GM19239 (cell line): ENCODE results near the gene CLEC1B.
"Not testable (repeated sequence)": the region's sequence is repeated elsewhere in the genome, so short reads cannot be mapped to it uniquely, and the experiment has no call there.

Experiments used
- DNase-seq: peaks from one replicate; pipeline ENCODE4 v3.0.0; 2011; ENCODE audit warnings: low spot score; ENCODE audit not compliant: insufficient read length
- FAIRE-seq: peaks from 2 replicates; lab custom pipeline; 2011; peaks lifted over from hg19 to GRCh38; lab: Jason Lieb, UNC

CLEC1B gene

GRCh38 chr12:9999016-9999415, at the start of gene CLEC1B:
TSS of gene CLEC1B (minus strand) at chr12:9999121. CDS start at chr12:9999100, 21 bp downstream.
- DNase-seq (no peak), FAIRE-seq (no peak)

- no peak for FAIRE-seq
- no peak for DNase-seq
Measured at GRCh38 chr12:10048526-10048925, 49.6 kb upstream of the CLEC1B start.

GRCh38 chr12:10042167-10042566, 43.2 kb upstream of the CLEC1B start:
- DNase-seq: no peak
- peak; percentile 4 for FAIRE-seq

GRCh38 chr12:10033783-10034545, 35.0 kb upstream of the CLEC1B start:
- FAIRE-seq: no peak
- DNase-seq: no peak

- no peak for DNase-seq
- no peak for FAIRE-seq
Measured at GRCh38 chr12:10031771-10032175, 32.9 kb upstream of the CLEC1B start.

GRCh38 chr12:10031321-10031720, 32.4 kb upstream of the CLEC1B start:
- FAIRE-seq (no peak), DNase-seq (no peak)

GRCh38 chr12:10030446-10030845, 31.5 kb upstream of the CLEC1B start, which contains the start of gene CLEC9A:
TSS of gene CLEC9A (plus strand) at chr12:10030682. CDS start at chr12:10052688, 22,006 bp downstream.
- FAIRE-seq: no peak
- no peak for DNase-seq

- no peak for DNase-seq
- no peak for FAIRE-seq
Measured at GRCh38 chr12:10027721-10028120, 28.8 kb upstream of the CLEC1B start.

GRCh38 chr12:10027311-10027710, 28.4 kb upstream of the CLEC1B start:
- no peak for DNase-seq
- FAIRE-seq: no peak

GRCh38 chr12:10026666-10027065, 27.7 kb upstream of the CLEC1B start:
- not testable (repeated sequence) for FAIRE-seq, DNase-seq

GRCh38 chr12:10025236-10025635, 26.3 kb upstream of the CLEC1B start:
- DNase-seq (no peak), FAIRE-seq (peak; percentile 23)

GRCh38 chr12:10021342-10021741, 22.4 kb upstream of the CLEC1B start:
- DNase-seq: no peak
- FAIRE-seq: no peak

- FAIRE-seq: no peak
- no peak for DNase-seq
Measured at GRCh38 chr12:10018386-10018785, 19.5 kb upstream of the CLEC1B start.

- FAIRE-seq: no peak
- DNase-seq: no peak
Measured at GRCh38 chr12:10016881-10017280, 18.0 kb upstream of the CLEC1B start.

- FAIRE-seq (no peak), DNase-seq (no peak)
Measured at GRCh38 chr12:10015450-10015849, 16.5 kb upstream of the CLEC1B start.

- DNase-seq (no peak), FAIRE-seq (no peak)
Measured at GRCh38 chr12:10012630-10013330, 13.9 kb upstream of the CLEC1B start.

- no peak for FAIRE-seq
- DNase-seq: no peak
Measured at GRCh38 chr12:10001171-10001776, 2.4 kb upstream of the CLEC1B start.

- FAIRE-seq (no peak), DNase-seq (no peak)
Measured at GRCh38 chr12:9992296-9992695, 6.6 kb downstream of the CLEC1B start.

- DNase-seq: no peak
- no peak for FAIRE-seq
Measured at GRCh38 chr12:9991876-9992275, 7.0 kb downstream of the CLEC1B start.

- DNase-seq (no peak), FAIRE-seq (no peak)
Measured at GRCh38 chr12:9980126-9980525, 18.8 kb downstream of the CLEC1B start.

- no peak for FAIRE-seq
- DNase-seq: no peak
Measured at GRCh38 chr12:9977916-9978315, 21.0 kb downstream of the CLEC1B start.
